HG02610 (cell line): ENCODE data around the gene TAB3.

Experiments used
- ATAC-seq: cut with Tn5 transposase; IDR thresholded peaks from one replicate; pipeline ENCODE4 v1.9.1; 2021; ENCODE audit warnings: mild to moderate bottlenecking, moderate library complexity; ENCODE audit not compliant: unreplicated experiment

The TAB3 gene

DNA sequence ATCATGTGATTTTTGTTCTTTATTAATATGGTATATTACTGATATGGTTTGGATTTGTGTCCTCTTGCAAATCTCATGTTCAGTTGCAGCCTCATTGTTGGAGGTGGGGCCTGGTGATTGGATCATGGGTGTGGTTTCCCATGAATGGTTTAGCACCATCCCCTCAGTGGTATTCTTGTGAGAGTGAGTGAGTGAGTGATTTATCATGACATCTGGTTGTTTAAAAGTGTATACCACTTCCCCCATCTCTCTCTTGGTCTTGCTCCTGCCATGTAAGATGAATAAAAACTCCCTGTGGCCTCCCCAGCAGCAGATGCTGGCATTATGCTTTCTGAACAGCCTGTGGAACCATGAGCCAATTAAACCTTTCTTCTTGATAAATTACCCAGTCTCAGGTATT lies 111.5 kb downstream of the TAB3 start:
- no peak for ATAC-seq
